ENCODE measurements around the gene BCL2L12.
"Not testable (repeated sequence)": the region's sequence is repeated elsewhere in the genome, so short reads cannot be mapped to it uniquely, and the experiment has no call there.

Gene BCL2L12

DNA sequence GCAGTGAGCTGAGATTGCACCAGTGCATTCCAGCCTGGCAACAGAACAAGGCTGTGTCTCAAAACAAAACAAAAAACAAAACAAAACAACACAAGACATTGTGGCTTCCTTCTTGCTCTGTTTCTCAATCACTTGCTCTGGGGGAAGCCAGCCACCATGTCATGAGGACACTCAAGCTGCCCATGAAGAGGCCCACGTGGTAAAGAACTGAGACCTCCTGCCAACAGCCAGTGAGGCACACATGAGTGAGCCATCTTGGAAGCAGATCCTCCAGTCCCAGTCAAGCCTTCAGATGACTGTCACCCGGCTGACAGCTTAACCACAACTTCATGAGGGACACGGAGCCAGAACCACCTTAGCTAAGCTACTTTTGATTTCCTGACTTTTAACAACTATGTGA lies 50.4 kb downstream of the BCL2L12 start:
- Histone ChIP-seq H3K4me2 (ENCODE audit: insufficient read depth, low read length) (no peak overlapping the region), H3K27ac (ENCODE audit: low read length) (no peak overlapping the region), H3K4me3 (ENCODE audit: low read depth in 1 of 2, low read length in 2 of 2) (no peak overlapping the region), H3K36me3 (ENCODE audit: insufficient read depth, low read length) (no peaks in the 10 kb centered on the region), H3K27me3 (ENCODE audit: insufficient read depth, low read length, poor library complexity) (no peaks in the 10 kb centered on the region), H3K9me3 (ENCODE audit: insufficient read depth, low read length, severe bottlenecking) (no peaks in the 10 kb centered on the region), H3K79me2 (ENCODE audit: insufficient read depth, low read length) (no peaks in the 10 kb centered on the region), H3K9ac (ENCODE audit: low read depth, low read length) (no peak overlapping the region), H2AFZ (ENCODE audit: low read depth, low read length) (no peak overlapping the region), H4K20me1 (ENCODE audit: insufficient read depth, low read length) (no peaks in the 10 kb centered on the region), H3K4me1 (ENCODE audit: insufficient read depth, low read length) (peaks cover 6% of the 10 kb centered on the region; the same call in 1 of the 2 replicates)
- ATAC-seq (ENCODE audit: insufficient read depth, low read depth) (no peak), DNase-seq (no peak)
- TF ChIP-seq, protein P1, sequence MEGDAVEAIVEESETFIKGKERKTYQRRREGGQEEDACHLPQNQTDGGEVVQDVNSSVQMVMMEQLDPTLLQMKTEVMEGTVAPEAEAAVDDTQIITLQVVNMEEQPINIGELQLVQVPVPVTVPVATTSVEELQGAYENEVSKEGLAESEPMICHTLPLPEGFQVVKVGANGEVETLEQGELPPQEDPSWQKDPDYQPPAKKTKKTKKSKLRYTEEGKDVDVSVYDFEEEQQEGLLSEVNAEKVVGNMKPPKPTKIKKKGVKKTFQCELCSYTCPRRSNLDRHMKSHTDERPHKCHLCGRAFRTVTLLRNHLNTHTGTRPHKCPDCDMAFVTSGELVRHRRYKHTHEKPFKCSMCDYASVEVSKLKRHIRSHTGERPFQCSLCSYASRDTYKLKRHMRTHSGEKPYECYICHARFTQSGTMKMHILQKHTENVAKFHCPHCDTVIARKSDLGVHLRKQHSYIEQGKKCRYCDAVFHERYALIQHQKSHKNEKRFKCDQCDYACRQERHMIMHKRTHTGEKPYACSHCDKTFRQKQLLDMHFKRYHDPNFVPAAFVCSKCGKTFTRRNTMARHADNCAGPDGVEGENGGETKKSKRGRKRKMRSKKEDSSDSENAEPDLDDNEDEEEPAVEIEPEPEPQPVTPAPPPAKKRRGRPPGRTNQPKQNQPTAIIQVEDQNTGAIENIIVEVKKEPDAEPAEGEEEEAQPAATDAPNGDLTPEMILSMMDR (IDR thresholded peaks at IDR 0.05; ENCODE audit: borderline replicate concordance, extremely low read depth, low read length, poor library complexity, severe bottlenecking) = no peak

DNA sequence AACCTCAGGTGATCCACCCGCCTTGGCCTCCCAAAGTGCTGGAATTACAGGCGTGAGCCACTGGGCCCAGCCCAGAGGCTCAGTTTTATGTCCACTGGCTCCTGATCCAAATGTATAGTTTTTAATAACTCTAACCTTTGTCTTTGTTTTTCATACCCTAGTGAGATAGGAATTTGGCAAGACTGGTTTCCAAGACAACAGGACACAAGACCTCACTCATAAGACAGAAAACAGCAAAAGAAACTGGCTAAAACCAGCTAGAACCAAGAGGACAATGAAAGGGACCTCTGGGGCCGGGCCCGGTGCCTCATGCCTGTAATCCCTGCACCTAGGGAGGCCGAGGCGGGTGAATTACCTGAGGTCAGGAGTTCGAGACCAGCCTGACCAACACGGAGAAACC lies 52.8 kb downstream of the BCL2L12 start:
- H3K36me3 ChIP-seq (ENCODE audit: insufficient read depth, low read length) = no peaks in the 10 kb centered on the region
- H3K4me2 ChIP-seq (ENCODE audit: insufficient read depth, low read length) = no peak overlapping the region
- ATAC-seq (ENCODE audit: insufficient read depth, low read depth) = no peak
- no peaks in the 10 kb centered on the region for H3K79me2 ChIP-seq (ENCODE audit: insufficient read depth, low read length)
- H3K27me3 ChIP-seq (ENCODE audit: insufficient read depth, low read length, poor library complexity) = no peaks in the 10 kb centered on the region
- no peaks in the 10 kb centered on the region for H3K9me3 ChIP-seq (ENCODE audit: insufficient read depth, low read length, severe bottlenecking)
- H4K20me1 ChIP-seq (ENCODE audit: insufficient read depth, low read length) = no peaks in the 10 kb centered on the region
- H3K27ac ChIP-seq (ENCODE audit: low read length) = no peak overlapping the region
- H2AFZ ChIP-seq (ENCODE audit: low read depth, low read length) = no peak overlapping the region
- H3K4me1 ChIP-seq (ENCODE audit: insufficient read depth, low read length) = peaks cover 6% of the 10 kb centered on the region; the same call in 1 of the 2 replicates
- H3K4me3 ChIP-seq (ENCODE audit: low read depth in 1 of 2, low read length in 2 of 2) = no peak overlapping the region
- no peak for DNase-seq
- H3K9ac ChIP-seq (ENCODE audit: low read depth, low read length) = no peak overlapping the region
- TF ChIP-seq, protein P1 (IDR thresholded peaks at IDR 0.05; ENCODE audit: borderline replicate concordance, extremely low read depth, low read length, poor library complexity, severe bottlenecking) = no peak
- no peak for TF ChIP-seq EZH2 (IDR thresholded peaks at IDR 0.05; ENCODE audit: borderline replicate concordance, low read depth, low read length, severe bottlenecking)

DNA sequence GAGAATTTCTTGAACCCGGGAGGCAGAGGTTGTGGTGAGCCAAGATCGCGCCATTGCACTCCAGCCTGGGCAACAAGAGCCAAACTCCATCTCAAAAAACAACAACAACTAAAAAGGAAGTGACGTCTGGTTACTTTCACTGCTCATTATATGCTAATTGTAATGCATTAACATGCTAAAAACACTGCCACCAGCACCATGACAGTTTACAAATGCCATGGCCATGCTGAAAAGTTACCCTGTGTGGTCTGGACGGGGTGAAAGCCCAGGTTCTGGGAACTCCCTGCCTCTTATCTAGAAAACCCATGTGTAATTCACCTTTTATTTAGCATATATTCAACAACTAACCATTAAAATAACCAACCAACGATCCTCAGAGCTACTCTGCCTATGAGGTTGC lies 53.3 kb downstream of the BCL2L12 start:
- DNase-seq (no peak), ATAC-seq (ENCODE audit: insufficient read depth, low read depth) (no peak)
- Histone ChIP-seq H3K27ac (ENCODE audit: low read length) (no peak overlapping the region), H3K4me1 (ENCODE audit: insufficient read depth, low read length) (peaks cover 6% of the 10 kb centered on the region; the same call in 1 of the 2 replicates), H3K9ac (ENCODE audit: low read depth, low read length) (no peak overlapping the region), H3K4me2 (ENCODE audit: insufficient read depth, low read length) (no peak overlapping the region), H3K79me2 (ENCODE audit: insufficient read depth, low read length) (no peaks in the 10 kb centered on the region), H3K9me3 (ENCODE audit: insufficient read depth, low read length, severe bottlenecking) (no peaks in the 10 kb centered on the region), H4K20me1 (ENCODE audit: insufficient read depth, low read length) (no peaks in the 10 kb centered on the region), H3K36me3 (ENCODE audit: insufficient read depth, low read length) (no peaks in the 10 kb centered on the region), H3K27me3 (ENCODE audit: insufficient read depth, low read length, poor library complexity) (no peaks in the 10 kb centered on the region), H3K4me3 (ENCODE audit: low read depth in 1 of 2, low read length in 2 of 2) (no peak overlapping the region), H2AFZ (ENCODE audit: low read depth, low read length) (no peak overlapping the region)
- no peak for TF ChIP-seq EZH2 (IDR thresholded peaks at IDR 0.05; ENCODE audit: borderline replicate concordance, low read depth, low read length, severe bottlenecking)
- TF ChIP-seq, protein P1 (IDR thresholded peaks at IDR 0.05; ENCODE audit: borderline replicate concordance, extremely low read depth, low read length, poor library complexity, severe bottlenecking) = no peak

DNA sequence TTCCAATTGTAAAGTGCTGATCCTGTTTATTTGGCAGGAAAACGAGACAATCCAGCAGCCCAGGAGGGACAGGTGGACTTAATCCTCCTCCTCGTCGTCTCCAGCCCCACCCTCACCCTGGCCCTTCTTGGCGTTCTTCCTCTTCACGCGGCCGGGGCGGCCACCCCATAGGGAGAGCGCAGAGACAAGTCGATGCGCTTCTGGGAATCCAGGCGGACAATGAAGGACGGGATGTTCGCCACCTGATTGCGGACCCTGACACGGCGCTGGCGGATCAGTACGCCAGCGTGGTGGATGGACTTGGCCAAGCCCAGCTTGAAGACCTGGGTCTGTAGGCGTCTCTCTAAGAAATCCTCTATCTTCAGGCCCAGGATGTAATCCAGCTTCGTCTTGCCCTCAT lies 53.7 kb downstream of the BCL2L12 start:
- not testable (repeated sequence) for DNase-seq; H3K79me2 ChIP-seq (ENCODE audit: insufficient read depth, low read length); H3K27ac ChIP-seq (ENCODE audit: low read length); H3K27me3 ChIP-seq (ENCODE audit: insufficient read depth, low read length, poor library complexity); H3K9ac ChIP-seq (ENCODE audit: low read depth, low read length); H4K20me1 ChIP-seq (ENCODE audit: insufficient read depth, low read length); ATAC-seq (ENCODE audit: insufficient read depth, low read depth); H3K4me3 ChIP-seq (ENCODE audit: low read depth in 1 of 2, low read length in 2 of 2); H3K4me1 ChIP-seq (ENCODE audit: insufficient read depth, low read length); H3K9me3 ChIP-seq (ENCODE audit: insufficient read depth, low read length, severe bottlenecking); H3K4me2 ChIP-seq (ENCODE audit: insufficient read depth, low read length); H3K36me3 ChIP-seq (ENCODE audit: insufficient read depth, low read length); H2AFZ ChIP-seq (ENCODE audit: low read depth, low read length)

Data from DND-41 (cell line).